Retinal pigment epithelial cell (primary cell): ENCODE data around the gene UNC79.

Source experiments
- DNase-seq: peaks from one replicate; pipeline ENCODE4 v3.0.0-alpha.2; 2010; ENCODE audit warnings: low read depth
- H3K4me3 ChIP-seq: 2 replicates; pipeline ENCODE4 v1.5.1; 2011; ENCODE audit warnings: mild to moderate bottlenecking, low read length, control low read depth, moderate library complexity
- CTCF ChIP-seq: conservative IDR thresholded peaks from 2 replicates; pipeline ENCODE4 v1.5.1; 2011; ENCODE audit warnings: low read depth, low read length, control low read depth, inconsistent platforms

UNC79 gene

GRCh38 chr14:93543766-93544165 is 113.0 kb downstream of the UNC79 start:
- DNase-seq, result no peak
- TF ChIP-seq CTCF, result peak; percentile 45
- H3K4me3 ChIP-seq, result no peak overlapping the region

GRCh38 chr14:93544212-93544611 is 113.5 kb downstream of the UNC79 start:
- TF ChIP-seq CTCF, result no peak
- DNase-seq, result no peak
- no peak overlapping the region for H3K4me3 ChIP-seq

DNA sequence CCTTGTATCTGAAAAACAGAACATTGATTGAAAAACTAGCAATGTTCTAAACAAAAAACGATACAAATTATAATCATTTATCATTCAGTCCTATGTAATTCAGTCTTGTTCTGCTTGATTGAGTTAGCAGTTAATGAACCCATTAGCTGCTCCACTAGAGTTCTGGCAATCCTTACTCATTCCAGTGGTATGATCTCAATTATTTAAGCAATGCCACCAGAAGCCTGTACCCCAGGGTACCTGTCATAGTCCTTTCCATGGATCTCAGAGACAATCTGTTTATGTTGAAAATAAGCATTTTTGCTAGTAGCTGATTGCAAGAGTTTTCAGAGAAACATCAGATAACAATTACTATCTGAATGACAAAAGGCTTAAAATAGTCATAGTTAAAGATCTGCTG is 115.9 kb downstream of the UNC79 start:
- DNase-seq, result no peak
- no peak for TF ChIP-seq CTCF
- H3K4me3 ChIP-seq, result no peak overlapping the region

DNA sequence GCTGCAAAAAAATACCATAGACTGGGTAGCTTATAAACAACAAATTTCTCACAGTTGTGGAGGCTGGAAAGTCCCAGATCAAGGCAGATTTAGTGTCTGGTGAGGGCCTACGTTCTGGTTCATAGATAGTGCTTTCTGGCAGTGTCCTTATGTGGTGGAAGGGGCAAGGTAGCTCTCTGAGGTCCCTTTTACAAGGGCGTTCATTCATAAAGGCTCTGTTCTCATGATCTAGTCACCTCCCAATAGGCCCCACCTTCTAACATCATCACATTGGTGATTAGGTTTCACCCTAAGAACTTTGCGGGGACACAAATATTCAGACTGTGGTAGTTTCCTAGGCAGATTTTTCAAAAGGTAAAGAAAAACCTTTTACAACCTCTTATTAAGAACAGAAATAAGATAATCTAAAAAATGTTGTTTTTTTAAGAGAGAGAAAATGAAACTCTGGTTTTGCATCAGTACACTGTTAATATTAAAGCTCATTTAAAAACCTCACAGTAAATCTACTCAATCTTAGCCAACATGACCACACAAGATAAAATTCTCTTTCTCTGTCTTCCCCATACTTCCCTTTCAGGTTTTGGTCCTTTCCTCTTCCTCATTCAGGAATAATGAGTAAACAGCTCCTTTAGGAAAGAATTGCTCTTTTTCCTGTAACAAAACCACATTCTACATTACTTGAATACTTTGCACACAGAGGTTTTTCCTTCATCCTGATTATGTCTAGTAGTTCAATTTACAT is 117.5 kb downstream of the UNC79 start:
- no peak for TF ChIP-seq CTCF
- no peak overlapping the region for H3K4me3 ChIP-seq

GRCh38 chr14:93549595-93549994 is 118.9 kb downstream of the UNC79 start:
- no peak for DNase-seq
- H3K4me3 ChIP-seq, result no peak overlapping the region
- no peak for TF ChIP-seq CTCF

More for the DNA sequence above, 117.5 kb downstream of the UNC79 start:
- DNase-seq, result no peak

DNA sequence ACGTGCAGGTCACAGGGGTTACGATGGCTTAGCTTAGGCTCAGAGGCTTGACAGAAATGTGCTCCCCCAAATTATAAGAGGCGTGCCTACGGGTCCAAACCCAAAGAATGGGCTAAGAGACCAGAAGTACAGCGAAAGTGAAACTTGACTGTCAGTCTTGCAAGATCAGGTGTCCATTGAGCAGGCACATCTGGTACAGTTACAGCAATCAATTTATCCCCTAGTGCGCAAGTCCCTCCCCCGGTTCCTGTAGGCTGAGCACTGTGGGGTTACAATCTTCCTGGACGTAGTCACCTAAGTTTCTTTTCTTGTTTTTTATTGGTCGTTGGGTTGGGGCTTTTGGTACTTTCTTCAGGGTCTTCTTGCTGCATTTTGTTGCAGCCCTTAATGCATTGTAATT is 134.2 kb downstream of the UNC79 start:
- no peak for DNase-seq
- no peak for TF ChIP-seq CTCF
- no peak overlapping the region for H3K4me3 ChIP-seq

GRCh38 chr14:93566065-93566693 is 135.4 kb downstream of the UNC79 start:
- no peak for DNase-seq
- TF ChIP-seq CTCF, result no peak
- no peak overlapping the region for H3K4me3 ChIP-seq
